GM12891 (cell line): ENCODE data around the gene PPT2.
A peak's percentile ranks its signal among the peaks of the same experiment; 100 is the strongest.

ENCODE experiments used
- POLR2A ChIP-seq: IDR thresholded peaks from 2 replicates; pipeline ENCODE4 v1.6.1; 2011; ENCODE audit warnings: low read depth, low read length, control low read depth
- POLR2AphosphoS5 ChIP-seq: IDR thresholded peaks from 2 replicates; pipeline ENCODE4 v1.6.1; 2011; ENCODE audit warnings: low read depth, low read length, control low read depth
- POU2F2 ChIP-seq: IDR thresholded peaks from 2 replicates; pipeline ENCODE4 v1.6.1; 2011; ENCODE audit warnings: low read depth, mild to moderate bottlenecking, control low read depth, low read length, moderate library complexity
- SPI1 ChIP-seq: IDR thresholded peaks from 2 replicates; pipeline ENCODE4 v1.6.1; 2011; ENCODE audit warnings: low read depth, low read length, control low read depth
- TAF1 ChIP-seq: IDR thresholded peaks from 2 replicates; pipeline ENCODE4 v1.6.1; 2011; ENCODE audit warnings: low read depth, low read length, control low read depth

DNA sequence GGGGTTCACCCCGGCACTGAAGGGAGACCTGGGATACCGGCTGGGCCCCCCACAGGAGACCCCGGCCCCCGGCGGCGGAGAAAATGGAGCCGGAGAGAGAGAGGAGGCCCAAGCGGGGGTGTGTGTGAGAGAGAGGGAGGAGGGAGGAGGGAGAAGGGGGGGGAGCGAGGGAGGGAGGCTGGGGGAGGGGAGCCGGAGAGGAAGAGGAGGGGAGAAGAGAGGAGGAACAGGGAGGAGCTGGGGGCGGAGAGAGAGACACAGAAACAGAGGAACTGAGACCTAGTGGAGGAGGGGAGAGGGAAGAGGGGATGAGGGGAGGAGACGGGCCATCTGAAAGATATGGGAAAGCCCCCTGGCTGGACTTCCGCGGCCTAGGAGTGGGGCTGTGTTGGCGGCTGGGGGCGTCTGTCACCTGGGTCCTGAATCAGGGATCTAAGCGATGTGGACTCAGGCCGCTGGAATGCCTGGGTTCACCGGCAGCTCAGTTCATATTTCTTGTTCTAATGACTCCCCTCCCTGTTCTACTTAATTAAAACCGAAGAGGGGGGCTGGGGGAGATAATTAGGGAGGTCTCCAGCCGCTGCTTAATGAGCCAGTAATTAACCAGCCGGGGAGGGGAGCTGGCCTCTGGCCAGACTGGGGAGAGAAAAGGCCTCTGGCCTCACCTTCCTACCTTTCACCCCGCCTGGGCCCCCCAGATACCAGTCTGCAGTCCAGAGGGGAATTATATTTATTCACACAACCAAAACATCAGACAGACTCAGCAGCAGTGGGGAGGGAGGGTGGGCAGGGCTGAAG, 36.3 kb downstream of the PPT2 start, which contains the start of gene PBX2:
- peak; percentile 95 for TF ChIP-seq SPI1
- peak; percentile 79; the same call in 1 of the 2 replicates for TF ChIP-seq POLR2AphosphoS5
- peak; percentile 75 for TF ChIP-seq POLR2A
- peak; percentile 39; the same call in 1 of the 2 replicates for TF ChIP-seq TAF1
- TF ChIP-seq POU2F2: peak; percentile 51; the same call in 1 of the 2 replicates
